Uterus (tissue), 4 donors: ENCODE measurements around the gene P2RY14. TPM values are rescaled to one million over a fixed set of nuclear protein-coding genes. Genes with fewer than 3 reads are reported as not detected.

Experiments
- DNase-seq, 2 donors: peaks; one replicate each; pipeline ENCODE4 v3.0.0-alpha.2; 2019 to 2020
- H3K27ac ChIP-seq, 2 donors: fragments of 200-600 bp; sonication (generic); 1 replicate in 1 of 2; 2 replicates in 1 of 2; pipeline ENCODE4 v1.5.1; 2016 to 2018
- H3K27me3 ChIP-seq, 2 donors: fragments of 200-600 bp; sonication (generic); one replicate each; pipeline ENCODE4 v1.5.1; 2018 to 2019; ENCODE audit warnings: control low read depth in 1 of 2
- H3K36me3 ChIP-seq, 2 donors: fragments of 200-600 bp; sonication (generic); one replicate each; pipeline ENCODE4 v1.5.1; 2019; ENCODE audit warnings: control low read depth in 1 of 2
- H3K4me1 ChIP-seq, 2 donors: fragments of 200-600 bp; sonication (generic); one replicate each; pipeline ENCODE4 v1.5.1; 2018 to 2019; ENCODE audit warnings: control low read depth in 1 of 2
- H3K4me3 ChIP-seq, 2 donors: fragments of 200-600 bp; sonication (generic); 1 replicate in 1 of 2; 2 replicates in 1 of 2; pipeline ENCODE4 v1.5.1; 2018 to 2019; ENCODE audit warnings: mild to moderate bottlenecking in 1 of 2
- H3K9me3 ChIP-seq, 2 donors: fragments of 200-600 bp; sonication (generic); one replicate each; pipeline ENCODE4 v1.5.1; 2019; ENCODE audit warnings: control low read depth in 1 of 2
- POLR2A ChIP-seq, 2 donors: fragments of 450-650 bp; IDR thresholded peaks; one replicate each; pipeline ENCODE4 v1.6.1; 2016; ENCODE audit warnings: antibody characterized with exemption in 2 of 2, mild to moderate bottlenecking in 1 of 2, moderate library complexity in 1 of 2
- intact Hi-C: fragments of 100-400 bp; cut with DNase I; formaldehyde crosslinking; loops from one replicate; pipeline ENCODE4 v1.15.1; 2023; ENCODE audit warnings: low total_unique reads
- total RNA-seq, 4 donors: library from RNA; depleted of rRNA in 3 of 4; stranded (reverse); fragments of >200 nt in 3 of 4; gene quantifications; one replicate each; pipeline versions ENCODE4 v1.1.0 to v1.2.4, GENCODE V29; 2014 to 2023
- TF ChIP-seq, protein P1 (sequence below), 4 experiments: fragments of 200-600 bp in 2 of 4; fragments of 450-650 bp in 2 of 4; sonication (generic) in 2 of 4; IDR thresholded peaks; one replicate each; pipeline ENCODE4 v1.5.1; 2016 to 2019; ENCODE audit warnings: antibody characterized with exemption in 4 of 4, mild to moderate bottlenecking in 2 of 4, moderate library complexity in 1 of 4
- donor health status: DM: yes; HTN: yes; CAD: no.

The P2RY14 gene
- total RNA-seq, 4 donors from 2014 or later, result 0.51 to 2.6 (median 0.61) TPM

DNA sequence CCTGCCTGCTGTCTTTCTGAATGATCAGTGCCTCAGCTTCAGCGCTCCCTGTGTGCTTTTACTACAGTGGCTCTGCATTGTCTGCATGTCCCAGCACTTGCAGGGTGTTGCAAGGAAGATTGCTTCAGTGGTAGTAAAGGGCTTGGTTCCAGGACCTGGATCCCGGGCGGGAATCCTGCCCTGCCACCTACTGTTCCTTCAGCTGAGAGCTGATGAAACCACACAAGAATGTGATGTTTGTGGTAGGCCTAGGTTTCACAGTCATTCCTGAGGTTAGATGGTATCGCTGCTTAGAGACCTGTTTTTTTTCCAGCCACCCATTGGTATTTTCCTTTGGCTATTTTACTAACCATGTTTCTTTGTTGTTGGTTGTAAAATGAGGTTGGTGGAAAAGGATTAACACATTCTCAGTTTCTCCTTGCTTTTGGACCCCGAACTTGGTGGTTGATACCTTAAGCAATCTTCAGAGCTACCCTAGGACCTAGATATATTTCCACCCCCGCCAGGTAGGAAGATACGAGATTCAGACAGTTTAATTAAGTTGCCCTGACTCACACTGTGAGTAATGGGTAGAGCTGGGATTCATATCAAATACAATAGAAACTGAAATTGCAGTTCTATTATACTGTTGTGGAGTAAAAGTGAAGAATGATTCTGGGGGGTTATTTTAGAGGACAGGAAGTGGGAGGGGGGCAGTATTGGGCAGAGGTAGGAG lies 26.9 kb upstream of the P2RY14 start:
- intact Hi-C loops, result no loop called here
- peak; percentile 29 to 38 for DNase-seq
- no peak for TF ChIP-seq POLR2A (IDR thresholded peaks at IDR 0.05)
- TF ChIP-seq, protein P1, sequence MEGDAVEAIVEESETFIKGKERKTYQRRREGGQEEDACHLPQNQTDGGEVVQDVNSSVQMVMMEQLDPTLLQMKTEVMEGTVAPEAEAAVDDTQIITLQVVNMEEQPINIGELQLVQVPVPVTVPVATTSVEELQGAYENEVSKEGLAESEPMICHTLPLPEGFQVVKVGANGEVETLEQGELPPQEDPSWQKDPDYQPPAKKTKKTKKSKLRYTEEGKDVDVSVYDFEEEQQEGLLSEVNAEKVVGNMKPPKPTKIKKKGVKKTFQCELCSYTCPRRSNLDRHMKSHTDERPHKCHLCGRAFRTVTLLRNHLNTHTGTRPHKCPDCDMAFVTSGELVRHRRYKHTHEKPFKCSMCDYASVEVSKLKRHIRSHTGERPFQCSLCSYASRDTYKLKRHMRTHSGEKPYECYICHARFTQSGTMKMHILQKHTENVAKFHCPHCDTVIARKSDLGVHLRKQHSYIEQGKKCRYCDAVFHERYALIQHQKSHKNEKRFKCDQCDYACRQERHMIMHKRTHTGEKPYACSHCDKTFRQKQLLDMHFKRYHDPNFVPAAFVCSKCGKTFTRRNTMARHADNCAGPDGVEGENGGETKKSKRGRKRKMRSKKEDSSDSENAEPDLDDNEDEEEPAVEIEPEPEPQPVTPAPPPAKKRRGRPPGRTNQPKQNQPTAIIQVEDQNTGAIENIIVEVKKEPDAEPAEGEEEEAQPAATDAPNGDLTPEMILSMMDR (IDR thresholded peaks at IDR 0.05), result no peak
- Histone ChIP-seq H3K27me3 (no peaks in the 10 kb centered on the region), H3K4me1 (no peaks in the 10 kb centered on the region), H3K36me3 (no peaks in the 10 kb centered on the region), H3K27ac (peak overlapping the region in 1 of 2 donors; percentile 28), H3K4me3 (no peak overlapping the region), H3K9me3 (no peaks in the 10 kb centered on the region)

DNA sequence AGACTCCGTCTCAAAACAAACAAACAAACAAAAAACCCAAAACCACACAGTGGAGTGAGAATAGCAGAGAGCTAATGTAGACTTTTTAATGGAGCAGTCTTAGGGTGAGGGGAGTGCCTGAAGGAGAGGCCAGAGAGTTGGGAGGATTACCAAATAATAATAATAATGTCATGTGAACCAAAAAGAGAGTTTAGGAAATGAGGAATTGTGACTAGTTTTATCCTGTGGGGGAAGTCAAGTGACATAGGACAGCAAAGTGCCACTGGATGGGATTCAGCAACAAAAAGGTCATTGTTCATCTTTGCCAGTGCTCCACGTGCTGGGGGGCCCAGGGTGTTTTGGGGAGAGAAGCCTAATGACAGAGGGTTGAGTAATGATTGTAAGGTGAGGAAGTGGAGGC lies 25.4 kb upstream of the P2RY14 start:
- no peak for DNase-seq
- Histone ChIP-seq H3K4me3 (no peak overlapping the region), H3K4me1 (no peaks in the 10 kb centered on the region), H3K27me3 (no peaks in the 10 kb centered on the region), H3K36me3 (no peaks in the 10 kb centered on the region), H3K9me3 (no peaks in the 10 kb centered on the region), H3K27ac (no peak overlapping the region)
- intact Hi-C loops, result no loop called here
- no peak for TF ChIP-seq POLR2A (IDR thresholded peaks at IDR 0.05)
- TF ChIP-seq, protein P1 (IDR thresholded peaks at IDR 0.05), result no peak

DNA sequence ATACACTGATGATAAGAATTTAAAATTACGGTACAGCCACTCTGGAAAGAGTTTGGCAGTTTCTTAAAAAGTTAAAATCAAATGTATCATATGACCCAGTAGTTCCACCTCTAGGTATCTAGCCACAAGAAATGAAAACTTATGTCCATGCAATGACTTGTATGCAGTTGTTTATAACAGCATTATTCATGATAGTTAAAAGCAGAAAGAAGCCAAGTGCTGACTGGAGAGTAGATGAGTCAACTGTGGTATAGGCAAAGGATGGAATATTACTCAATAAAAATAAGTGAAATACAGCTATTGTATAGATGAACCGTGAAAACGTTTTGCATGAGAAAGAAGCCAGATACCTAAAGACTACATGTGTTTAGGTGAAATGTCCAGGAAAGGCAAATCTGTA lies 23.4 kb upstream of the P2RY14 start:
- Histone ChIP-seq H3K9me3 (no peaks in the 10 kb centered on the region), H3K27ac (no peak overlapping the region), H3K36me3 (no peaks in the 10 kb centered on the region), H3K4me3 (no peak overlapping the region), H3K27me3 (no peaks in the 10 kb centered on the region), H3K4me1 (no peaks in the 10 kb centered on the region)
- intact Hi-C loops, result no loop called here
- no peak for TF ChIP-seq POLR2A (IDR thresholded peaks at IDR 0.05)
- TF ChIP-seq, protein P1 (IDR thresholded peaks at IDR 0.05), result no peak
- DNase-seq, result no peak

DNA sequence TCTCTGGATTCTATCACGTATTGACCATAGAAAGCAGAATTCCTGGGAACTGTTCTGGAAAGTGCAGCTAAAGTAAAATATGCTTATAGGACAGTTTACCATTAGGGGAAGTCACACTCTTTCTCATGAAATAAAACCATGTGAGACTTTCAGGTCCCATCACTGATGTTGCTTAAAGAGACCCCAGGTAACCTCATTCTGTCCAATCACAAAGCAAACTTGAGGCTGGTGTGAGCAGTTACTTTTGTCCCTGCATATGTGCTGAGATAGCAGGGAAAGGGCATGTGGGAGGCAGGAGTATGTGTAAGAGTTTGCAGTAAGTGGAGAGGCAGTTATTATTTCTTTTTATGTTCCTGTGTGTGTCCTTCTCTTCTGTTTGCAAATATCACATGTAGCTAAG lies 22.2 kb upstream of the P2RY14 start:
- Histone ChIP-seq H3K27ac (no peak overlapping the region), H3K27me3 (no peaks in the 10 kb centered on the region), H3K4me1 (no peaks in the 10 kb centered on the region), H3K9me3 (no peaks in the 10 kb centered on the region), H3K36me3 (no peaks in the 10 kb centered on the region), H3K4me3 (no peak overlapping the region)
- TF ChIP-seq, protein P1 (IDR thresholded peaks at IDR 0.05), result no peak
- TF ChIP-seq POLR2A (IDR thresholded peaks at IDR 0.05), result no peak
- intact Hi-C loops, result no loop called here
- no peak for DNase-seq

DNA sequence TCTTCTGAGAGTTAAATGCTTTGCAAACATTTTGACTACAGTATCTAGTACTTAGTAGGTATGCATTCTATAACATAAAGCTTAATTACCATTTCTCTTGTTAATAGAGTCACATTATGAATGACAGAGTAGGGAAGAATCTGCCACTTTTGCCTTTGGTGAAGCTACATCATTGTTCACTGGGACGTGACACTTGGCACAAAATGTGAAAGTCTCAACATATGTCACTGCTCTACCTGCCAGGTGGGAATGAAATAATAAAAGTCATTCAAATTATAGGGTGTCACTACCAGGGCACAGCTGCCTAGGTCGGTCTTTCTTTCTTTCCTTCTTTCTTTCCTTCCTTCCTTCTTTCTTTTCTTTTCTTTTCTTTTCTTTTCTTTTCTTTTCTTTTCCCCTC lies 20.7 kb upstream of the P2RY14 start:
- Histone ChIP-seq H3K4me3 (no peak overlapping the region), H3K9me3 (no peaks in the 10 kb centered on the region), H3K27me3 (no peaks in the 10 kb centered on the region), H3K36me3 (no peaks in the 10 kb centered on the region), H3K4me1 (no peaks in the 10 kb centered on the region), H3K27ac (no peak overlapping the region)
- intact Hi-C loops, result no loop called here
- TF ChIP-seq, protein P1 (IDR thresholded peaks at IDR 0.05), result no peak
- no peak for TF ChIP-seq POLR2A (IDR thresholded peaks at IDR 0.05)
- DNase-seq, result no peak
